Panc1 (cell line): Measurements from ENCODE around the gene MCTP1. TPM values are rescaled to one million over a fixed set of nuclear protein-coding genes. Genes with fewer than 3 reads are reported as not detected.

ENCODE experiments used
- ATAC-seq: fragments of 200-7000 bp; cut with Tn5 transposase; 2 replicates; pipeline ENCODE4 v1.9.1; 2020; ENCODE audit warnings: mild to moderate bottlenecking, moderate library complexity
- BruUV-seq: library from RNA; stranded (reverse); fragments of 400-500 nt; replicated peaks from 2 replicates; lab custom pipeline; 2021; lab: Mats Ljungman, UMichigan
- CTCF ChIA-PET: fragments of 300-600 bp; sonication (Branson Sonifier 250); formaldehyde crosslinking; loops from one replicate; lab custom pipeline; 2022; ENCODE audit warnings: antibody characterized with exemption; lab: Charles Lee
- POLR2A ChIA-PET: fragments of 300-600 bp; sonication (Branson Sonifier 250); formaldehyde crosslinking; loops from one replicate; lab custom pipeline; 2022; ENCODE audit warnings: antibody characterized with exemption; lab: Charles Lee
- DNase-seq: peaks from one replicate; pipeline ENCODE4 v3.0.0-alpha.2; 2010; ENCODE audit warnings: low read depth, low spot score
- H3K27ac ChIP-seq: 2 replicates; pipeline ENCODE4 v1.5.1; 2011; ENCODE audit warnings: mild to moderate bottlenecking, low read length, inconsistent platforms
- H3K27me3 ChIP-seq: fragments of 200-500 bp; sonication (Bioruptor generic); 2 replicates; pipeline ENCODE4 v1.6.0; 2014; ENCODE audit warnings: low read length, inconsistent platforms; ENCODE audit not compliant: control insufficient read depth, insufficient read depth
- H3K36me3 ChIP-seq: fragments of 200-500 bp; sonication (Bioruptor generic); 2 replicates; pipeline ENCODE4 v1.5.1; 2014; ENCODE audit warnings: inconsistent platforms, mild to moderate bottlenecking, low read length, moderate library complexity; ENCODE audit not compliant: control insufficient read depth, insufficient read depth
- H3K4me1 ChIP-seq: 2 replicates; pipeline ENCODE4 v1.5.1; 2011; ENCODE audit warnings: inconsistent platforms, mild to moderate bottlenecking, low read length, moderate library complexity; ENCODE audit not compliant: control insufficient read depth, insufficient read depth
- H3K4me3 ChIP-seq, 2 experiments: 2 replicates each; pipeline ENCODE4 v1.5.1; 2011 to 2012; ENCODE audit warnings: low read depth in 2 of 2, low read length in 2 of 2, mild to moderate bottlenecking in 2 of 2, inconsistent platforms in 1 of 2, moderate library complexity in 1 of 2
- H3K9me3 ChIP-seq: fragments of 200-500 bp; sonication (Bioruptor generic); 2 replicates; pipeline ENCODE4 v1.5.1; 2014; ENCODE audit warnings: low read depth, mild to moderate bottlenecking, inconsistent platforms, low read length, moderate library complexity; ENCODE audit not compliant: control insufficient read depth, insufficient read depth
- POLR2AphosphoS5 ChIP-seq: IDR thresholded peaks from 2 replicates; pipeline ENCODE4 v1.6.1; 2012; ENCODE audit warnings: mild to moderate bottlenecking, low read depth, low read length, moderate library complexity
- REST ChIP-seq, 2 experiments: IDR thresholded peaks; 2 replicates each; pipeline ENCODE4 v1.6.1; 2011 to 2012; ENCODE audit warnings: low read depth in 2 of 2, control low read depth in 1 of 2, low read length in 1 of 2, mild to moderate bottlenecking in 1 of 2, moderate library complexity in 1 of 2; ENCODE audit not compliant: insufficient read depth in 1 of 2
- SIN3A ChIP-seq: IDR thresholded peaks from 2 replicates; pipeline ENCODE4 v1.6.1; 2012; ENCODE audit warnings: low read depth, mild to moderate bottlenecking, low read length, moderate library complexity, borderline replicate concordance; ENCODE audit not compliant: insufficient read depth
- TCF7L2 ChIP-seq: IDR thresholded peaks from 2 replicates; pipeline ENCODE4 v1.6.1; 2011; ENCODE audit warnings: mild to moderate bottlenecking, low read depth, low read length, inconsistent platforms
- in situ Hi-C: cut with HindIII; loops from 2 replicates; pipeline ENCODE4 v1.10.0; 2016; ENCODE audit warnings: low sequenced_read_pairs, low pct_unique_long_range_greater_than_20kb
- intact Hi-C: fragments of 100-400 bp; cut with micrococcal nuclease; formaldehyde crosslinking; loops from one replicate; pipeline ENCODE4 v1.10.0; 2022; ENCODE audit not compliant: unreplicated experiment
- total RNA-seq: library from RNA; stranded (reverse); gene quantifications from one replicate; pipeline ENCODE4 v1.2.1, GENCODE V29; 2021; ENCODE audit not compliant: unreplicated experiment
- TF ChIP-seq, protein P1 (sequence below): fragments of 450-650 bp; IDR thresholded peaks from 2 replicates; pipeline ENCODE4 v1.5.1; 2017; ENCODE audit warnings: mild to moderate bottlenecking

MCTP1 gene
- total RNA-seq, 1 experiment from 2014 or later: 39.8 TPM

GRCh38 chr5:95059636-95060035 is 225.3 kb downstream of the MCTP1 start:
- Histone ChIP-seq H3K4me1 (no peaks in the 10 kb centered on the region), H3K27ac (no peak overlapping the region), H3K27me3 (no peaks in the 10 kb centered on the region), H3K4me3 (no peak overlapping the region), H3K36me3 (no peaks in the 10 kb centered on the region), H3K9me3 (no peaks in the 10 kb centered on the region)
- ChIA-PET POLR2A (interaction anchor here (0.6 kb wide), 1 partner anchor 10 kb away, joined by 4 read pairs; no protein-coding TSS in a partner anchor), CTCF (interaction anchor here (0.6 kb wide), 1 partner anchor 8 kb away, joined by 3 read pairs; no protein-coding TSS in a partner anchor)
- ATAC-seq (no peak), DNase-seq (no peak)
- no TSS peak for BruUV-seq
- intact Hi-C loops (no loop called here), in situ Hi-C loops (no loop called here)
- TF ChIP-seq POLR2AphosphoS5: no peak
- TF ChIP-seq, protein P1, sequence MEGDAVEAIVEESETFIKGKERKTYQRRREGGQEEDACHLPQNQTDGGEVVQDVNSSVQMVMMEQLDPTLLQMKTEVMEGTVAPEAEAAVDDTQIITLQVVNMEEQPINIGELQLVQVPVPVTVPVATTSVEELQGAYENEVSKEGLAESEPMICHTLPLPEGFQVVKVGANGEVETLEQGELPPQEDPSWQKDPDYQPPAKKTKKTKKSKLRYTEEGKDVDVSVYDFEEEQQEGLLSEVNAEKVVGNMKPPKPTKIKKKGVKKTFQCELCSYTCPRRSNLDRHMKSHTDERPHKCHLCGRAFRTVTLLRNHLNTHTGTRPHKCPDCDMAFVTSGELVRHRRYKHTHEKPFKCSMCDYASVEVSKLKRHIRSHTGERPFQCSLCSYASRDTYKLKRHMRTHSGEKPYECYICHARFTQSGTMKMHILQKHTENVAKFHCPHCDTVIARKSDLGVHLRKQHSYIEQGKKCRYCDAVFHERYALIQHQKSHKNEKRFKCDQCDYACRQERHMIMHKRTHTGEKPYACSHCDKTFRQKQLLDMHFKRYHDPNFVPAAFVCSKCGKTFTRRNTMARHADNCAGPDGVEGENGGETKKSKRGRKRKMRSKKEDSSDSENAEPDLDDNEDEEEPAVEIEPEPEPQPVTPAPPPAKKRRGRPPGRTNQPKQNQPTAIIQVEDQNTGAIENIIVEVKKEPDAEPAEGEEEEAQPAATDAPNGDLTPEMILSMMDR: no peak
- no peak for TF ChIP-seq TCF7L2
- no peak for TF ChIP-seq REST (IDR thresholded peaks at IDR 0.05; ENCODE audit: insufficient read depth in 1 of 2, low read depth in 2 of 2, low read length in 1 of 2)
- TF ChIP-seq SIN3A: no peak

DNA sequence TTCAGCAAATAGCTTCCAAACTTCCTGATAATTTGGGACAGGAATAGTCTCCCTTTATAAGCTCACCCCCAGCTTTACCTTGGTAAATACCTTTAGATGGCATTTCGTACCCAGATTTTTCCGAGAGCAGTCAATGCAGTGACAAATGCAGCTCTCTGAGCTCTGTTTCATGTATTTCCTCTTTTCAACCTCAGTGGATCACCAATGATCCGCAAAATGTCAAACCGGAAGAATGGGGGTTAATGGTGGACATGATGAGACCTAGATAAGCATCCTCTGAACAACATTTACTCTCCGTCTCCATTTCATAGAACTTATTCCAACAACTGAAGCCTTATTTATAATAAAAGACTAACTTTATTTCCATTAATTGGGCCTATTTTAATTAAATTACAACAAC is 227.3 kb downstream of the MCTP1 start:
- Histone ChIP-seq H3K4me3 (no peak overlapping the region), H3K9me3 (no peaks in the 10 kb centered on the region), H3K27me3 (no peaks in the 10 kb centered on the region), H3K27ac (no peak overlapping the region), H3K4me1 (no peaks in the 10 kb centered on the region), H3K36me3 (no peaks in the 10 kb centered on the region)
- intact Hi-C loops: no loop called here
- DNase-seq: no peak
- no TSS peak for BruUV-seq
- ATAC-seq: no peak
- in situ Hi-C loops: no loop called here
- TF ChIP-seq SIN3A: no peak
- TF ChIP-seq TCF7L2: no peak
- TF ChIP-seq, protein P1: no peak
- no peak for TF ChIP-seq REST (IDR thresholded peaks at IDR 0.05; ENCODE audit: insufficient read depth in 1 of 2, low read depth in 2 of 2, low read length in 1 of 2)
- ChIA-PET CTCF (no interaction called here), POLR2A (interaction anchor here (0.5 kb wide), 1 partner anchor 23 kb away, joined by 3 read pairs; no protein-coding TSS in a partner anchor)
